Vagina (tissue), 2 donors: ENCODE data around the gene CYP4F12. TPM values are rescaled to one million over a fixed set of nuclear protein-coding genes. Genes with fewer than 3 reads are reported as not detected.
"Not testable (repeated sequence)": the region's sequence is repeated elsewhere in the genome, so short reads cannot be mapped to it uniquely, and the experiment has no call there.

Source experiments
- DNase-seq, 2 donors: peaks; one replicate each; pipeline ENCODE4 v3.0.0-alpha.2; 2017; ENCODE audit errors: extremely low spot score in 2 of 2
- H3K27ac ChIP-seq: fragments of 200-600 bp; sonication (generic); one replicate; pipeline ENCODE4 v1.5.1; 2019
- H3K27me3 ChIP-seq: fragments of 200-600 bp; sonication (generic); one replicate; pipeline ENCODE4 v1.5.1; 2019
- H3K36me3 ChIP-seq, 2 donors: fragments of 200-600 bp; sonication (generic); one replicate each; pipeline ENCODE4 v1.5.1; 2017 to 2019
- H3K4me1 ChIP-seq: fragments of 200-600 bp; sonication (generic); one replicate; pipeline ENCODE4 v1.5.1; 2019
- H3K4me3 ChIP-seq, 2 donors: fragments of 200-600 bp; sonication (generic); 1 replicate in 1 of 2; 2 replicates in 1 of 2; pipeline ENCODE4 v1.5.1; 2016 to 2019
- H3K9me3 ChIP-seq: fragments of 200-600 bp; sonication (generic); one replicate; pipeline ENCODE4 v1.5.1; 2019
- CTCF ChIP-seq, 3 experiments: fragments of 450-650 bp in 2 of 3; fragments of 200-600 bp in 1 of 3; sonication (generic) in 1 of 3; IDR thresholded peaks; one replicate each; pipeline ENCODE4 v1.5.1; 2017 to 2019; ENCODE audit warnings: antibody characterized with exemption in 3 of 3, mild to moderate bottlenecking in 2 of 3, moderate library complexity in 2 of 3
- POLR2A ChIP-seq, 2 donors: fragments of 450-650 bp; IDR thresholded peaks; one replicate each; pipeline ENCODE4 v1.6.1; 2017; ENCODE audit warnings: antibody characterized with exemption in 2 of 2, mild to moderate bottlenecking in 2 of 2, moderate library complexity in 2 of 2
- POLR2AphosphoS5 ChIP-seq, 2 donors: sonication (generic); formaldehyde crosslinking; IDR thresholded peaks; one replicate each; pipeline ENCODE4 v1.9.0; 2017; ENCODE audit warnings: antibody characterized with exemption in 2 of 2, mild to moderate bottlenecking in 2 of 2, low read depth in 1 of 2; ENCODE audit not compliant: insufficient read depth in 1 of 2
- intact Hi-C: fragments of 100-400 bp; cut with DNase I; formaldehyde crosslinking; loops from one replicate; pipeline ENCODE4 v1.15.1; 2023
- total RNA-seq: library from RNA; depleted of rRNA; stranded (reverse); fragments of >200 nt; gene quantifications from one replicate; pipeline ENCODE4 v1.2.3, GENCODE V29; 2016

The CYP4F12 gene
- total RNA-seq, 1 donor from 2014 or later: 76.1 TPM

- intact Hi-C loops: no loop called here
- Histone ChIP-seq H3K36me3 (no peaks in the 10 kb centered on the region), H3K4me1 (no peaks in the 10 kb centered on the region), H3K27me3 (no peaks in the 10 kb centered on the region), H3K9me3 (no peaks in the 10 kb centered on the region), H3K4me3 (no peak overlapping the region), H3K27ac (no peak overlapping the region)
- TF ChIP-seq POLR2AphosphoS5 (IDR thresholded peaks at IDR 0.05; ENCODE audit: insufficient read depth in 1 of 2, low read depth in 1 of 2) (no peak), POLR2A (IDR thresholded peaks at IDR 0.05) (no peak), CTCF (IDR thresholded peaks at IDR 0.05) (no peak)
- no peak for DNase-seq
Observed at GRCh38 chr19:15649526-15649925, 23.4 kb upstream of the CYP4F12 start.

- H3K4me1 ChIP-seq, H3K9me3 ChIP-seq, DNase-seq, intact Hi-C loops, H3K36me3 ChIP-seq, H3K27me3 ChIP-seq, H3K27ac ChIP-seq, H3K4me3 ChIP-seq: not testable (repeated sequence)
Observed at GRCh38 chr19:15650123-15650522, 22.8 kb upstream of the CYP4F12 start.

- intact Hi-C loops: no loop called here
- Histone ChIP-seq H3K4me3 (no peak overlapping the region), H3K9me3 (no peaks in the 10 kb centered on the region), H3K27me3 (no peaks in the 10 kb centered on the region), H3K4me1 (no peaks in the 10 kb centered on the region), H3K27ac (no peak overlapping the region), H3K36me3 (no peaks in the 10 kb centered on the region)
- no peak for DNase-seq
- TF ChIP-seq POLR2A (IDR thresholded peaks at IDR 0.05) (no peak), POLR2AphosphoS5 (IDR thresholded peaks at IDR 0.05; ENCODE audit: insufficient read depth in 1 of 2, low read depth in 1 of 2) (no peak), CTCF (IDR thresholded peaks at IDR 0.05) (no peak)
Observed at GRCh38 chr19:15651791-15652190, 21.1 kb upstream of the CYP4F12 start.

- no peak for DNase-seq
- no peak overlapping the region for H3K27ac ChIP-seq
- H3K4me1 ChIP-seq: no peaks in the 10 kb centered on the region
- no peaks in the 10 kb centered on the region for H3K27me3 ChIP-seq
- TF ChIP-seq CTCF (IDR thresholded peaks at IDR 0.05) (no peak), POLR2A (IDR thresholded peaks at IDR 0.05) (no peak), POLR2AphosphoS5 (IDR thresholded peaks at IDR 0.05; ENCODE audit: insufficient read depth in 1 of 2, low read depth in 1 of 2) (no peak)
- H3K4me3 ChIP-seq: no peak overlapping the region
- H3K9me3 ChIP-seq: no peaks in the 10 kb centered on the region
- no peaks in the 10 kb centered on the region for H3K36me3 ChIP-seq
- intact Hi-C loops: no loop called here
Observed at GRCh38 chr19:15652559-15653278, 20.2 kb upstream of the CYP4F12 start.

GRCh38 chr19:15656467-15656866, 16.4 kb upstream of the CYP4F12 start:
- no peaks in the 10 kb centered on the region for H3K4me1 ChIP-seq
- no peak for TF ChIP-seq POLR2AphosphoS5 (IDR thresholded peaks at IDR 0.05; ENCODE audit: insufficient read depth in 1 of 2, low read depth in 1 of 2)
- TF ChIP-seq CTCF (IDR thresholded peaks at IDR 0.05): no peak
- TF ChIP-seq POLR2A (IDR thresholded peaks at IDR 0.05): no peak
- intact Hi-C loops: no loop called here
- H3K36me3 ChIP-seq: no peaks in the 10 kb centered on the region
- no peak overlapping the region for H3K27ac ChIP-seq
- no peak overlapping the region for H3K4me3 ChIP-seq
- no peaks in the 10 kb centered on the region for H3K9me3 ChIP-seq
- H3K27me3 ChIP-seq: no peaks in the 10 kb centered on the region
- DNase-seq: no peak
